GM12873 (cell line): ENCODE measurements around the gene IZUMO1R.
A peak's percentile ranks its signal among the peaks of the same experiment; 100 is the strongest.

ENCODE experiments used
- CTCF ChIP-seq: IDR thresholded peaks from 2 replicates; pipeline ENCODE4 v1.5.1; 2012; ENCODE audit warnings: low read depth, mild to moderate bottlenecking, moderate library complexity, low read length, control low read depth; ENCODE audit not compliant: insufficient read depth; ENCODE audit errors: missing control alignments

Gene IZUMO1R

GRCh38 chr11:94309757-94310156, 5.4 kb downstream of the IZUMO1R start:
- TF ChIP-seq CTCF = no peak

GRCh38 chr11:94310191-94310875, 6.0 kb downstream of the IZUMO1R start:
- no peak for TF ChIP-seq CTCF

GRCh38 chr11:94312339-94312738, 8.0 kb downstream of the IZUMO1R start:
- no peak for TF ChIP-seq CTCF

GRCh38 chr11:94314064-94314463, 9.7 kb downstream of the IZUMO1R start:
- TF ChIP-seq CTCF = no peak

- TF ChIP-seq CTCF = no peak
Observed at GRCh38 chr11:94315664-94316063, 11.3 kb downstream of the IZUMO1R start.

GRCh38 chr11:94322501-94322900, 18.1 kb downstream of the IZUMO1R start:
- TF ChIP-seq CTCF = no peak

GRCh38 chr11:94325681-94326080, 21.3 kb downstream of the IZUMO1R start:
- TF ChIP-seq CTCF = peak; percentile 85
